HepG2 (cell line): Measurements from ENCODE around the gene NXN. TPM values are rescaled to one million over a fixed set of nuclear protein-coding genes. Genes with fewer than 3 reads are reported as not detected.

ENCODE experiments used
- ATAC-seq: fragments of 200-7000 bp; cut with Tn5 transposase; 3 replicates; pipeline ENCODE4 v1.9.1; 2020; ENCODE audit warnings: mild to moderate bottlenecking, moderate library complexity
- BruUV-seq: library from RNA; stranded (reverse); fragments of 400-500 nt; replicated peaks from 2 replicates; lab custom pipeline; 2021; lab: Mats Ljungman, UMichigan
- CTCF ChIA-PET: fragments of 300-600 bp; formaldehyde crosslinking; extraction: SDS; loops from one replicate; lab custom pipeline; 2021; ENCODE audit warnings: low total read pairs, inconsistent platforms, low intra/inter-chr PET ratio; lab: Yijun Ruan, JAX
- POLR2A ChIA-PET: fragments of 350-600 bp; sonication (Branson Sonifier 250); formaldehyde crosslinking; loops from one replicate; lab custom pipeline; 2020; ENCODE audit warnings: antibody characterized with exemption, inconsistent platforms; lab: Yijun Ruan, JAX
- DNase-seq: peaks from one replicate; pipeline ENCODE4 v3.0.0-alpha.2; 2015; ENCODE audit warnings: low spot score
- FAIRE-seq: peaks from 3 replicates; lab custom pipeline; 2011; peaks lifted over from hg19 to GRCh38; lab: Jason Lieb, UNC
- H2AFZ ChIP-seq: one replicate; pipeline ENCODE4 v1.6.1; 2011; ENCODE audit warnings: low read length, inconsistent platforms
- H3K27ac ChIP-seq: fragments of 300-600 bp; 3 replicates; pipeline ENCODE4 v1.8.0; 2011; ENCODE audit warnings: mixed run types, mild to moderate bottlenecking, mixed read lengths, low read length, inconsistent platforms; ENCODE audit not compliant: insufficient read depth; ENCODE audit errors: extremely low read length
- H3K27me3 ChIP-seq, 2 experiments: fragments of 200-600 bp in 1 of 2; 2 replicates in 1 of 2; 3 replicates in 1 of 2; pipeline versions ENCODE4 v1.6.0 to v1.8.0; 2011; ENCODE audit warnings: low read length in 2 of 2, mild to moderate bottlenecking in 2 of 2, moderate library complexity in 2 of 2, inconsistent platforms in 1 of 2; ENCODE audit not compliant: insufficient read depth in 2 of 2, control insufficient read depth in 1 of 2
- H3K36me3 ChIP-seq, 2 experiments: fragments of 200-600 bp in 1 of 2; replicated peaks in 1 of 2; 2 replicates in 1 of 2; 3 replicates in 1 of 2; pipeline versions ENCODE4 v1.5.1 to v1.8.0; 2011; ENCODE audit warnings: low read length in 2 of 2, inconsistent platforms in 1 of 2; ENCODE audit not compliant: insufficient read depth in 2 of 2, control insufficient read depth in 1 of 2
- H3K4me1 ChIP-seq: 2 replicates; pipeline ENCODE4 v1.5.1; 2012; ENCODE audit warnings: low read length, inconsistent platforms; ENCODE audit not compliant: insufficient read depth
- H3K4me2 ChIP-seq: 2 replicates; pipeline ENCODE4 v1.6.0; 2011; ENCODE audit warnings: low read depth, low read length, inconsistent platforms
- H3K4me3 ChIP-seq, 3 experiments: fragments of 200-600 bp in 1 of 3; sonication (generic), shearing (Covaris generic) in 1 of 3; replicated peaks in 1 of 3; 2 replicates each; pipeline ENCODE4 v1.5.1; 2011 to 2016; ENCODE audit warnings: low read length in 3 of 3, inconsistent platforms in 2 of 3, low read depth in 2 of 3, mild to moderate bottlenecking in 2 of 3, control low read depth in 1 of 3, mixed read lengths in 1 of 3; ENCODE audit not compliant: insufficient read depth in 1 of 3
- H3K79me2 ChIP-seq: one replicate; pipeline ENCODE4 v1.6.1; 2011; ENCODE audit warnings: low read length, inconsistent platforms; ENCODE audit not compliant: insufficient read depth
- H3K9ac ChIP-seq: 2 replicates; pipeline ENCODE4 v1.6.0; 2011; ENCODE audit warnings: mild to moderate bottlenecking, low read depth, low read length, inconsistent platforms; ENCODE audit not compliant: insufficient read depth
- H3K9me3 ChIP-seq: 2 replicates; pipeline ENCODE4 v1.5.1; 2012; ENCODE audit warnings: mild to moderate bottlenecking, low read length
- H4K20me1 ChIP-seq: 2 replicates; pipeline ENCODE4 v1.6.0; 2011; ENCODE audit warnings: inconsistent platforms, mild to moderate bottlenecking, low read length, moderate library complexity; ENCODE audit not compliant: insufficient read depth
- CENPT ChIP-seq: sonication (generic); formaldehyde crosslinking; IDR thresholded peaks from 2 replicates; pipeline ENCODE4 v1.8.0; 2022; ENCODE audit warnings: low read depth, mild to moderate bottlenecking, moderate library complexity, missing genetic modification reagents
- HDAC6 ChIP-seq: fragments of 200-600 bp; sonication (generic); IDR thresholded peaks from 2 replicates; pipeline ENCODE4 v1.7.0; 2017; ENCODE audit warnings: mild to moderate bottlenecking, antibody characterized with exemption, low read length, low read depth
- IRF2 ChIP-seq: IDR thresholded peaks from 2 replicates; pipeline ENCODE4 v1.6.1; 2018; ENCODE audit warnings: missing genetic modification reagents, missing compliant biosample characterization
- ISX ChIP-seq: sonication (generic); formaldehyde crosslinking; conservative IDR thresholded peaks from 2 replicates; pipeline ENCODE4 v1.5.0; 2020; ENCODE audit warnings: missing genetic modification reagents
- JUN ChIP-seq: sonication (generic); formaldehyde crosslinking; IDR thresholded peaks from 2 replicates; pipeline ENCODE4 v1.4.0; 2020; ENCODE audit warnings: mild to moderate bottlenecking, missing genetic modification reagents
- RFX5 ChIP-seq: IDR thresholded peaks from 2 replicates; pipeline ENCODE4 v1.6.1; 2011; ENCODE audit warnings: low read depth, low read length, improper control_type of control experiment
- SNAPC5 ChIP-seq: sonication (generic); formaldehyde crosslinking; IDR thresholded peaks from 2 replicates; pipeline ENCODE4 v1.8.1; 2023; ENCODE audit warnings: mild to moderate bottlenecking, missing genetic modification reagents, borderline replicate concordance
- SPEN ChIP-seq: sonication (generic); formaldehyde crosslinking; IDR thresholded peaks from 2 replicates; pipeline ENCODE4 v1.5.1; 2020; ENCODE audit warnings: low read depth, mild to moderate bottlenecking, missing genetic modification reagents
- TBX2 ChIP-seq: sonication (generic); formaldehyde crosslinking; IDR thresholded peaks from 2 replicates; pipeline ENCODE4 v1.5.0; 2020; ENCODE audit warnings: missing genetic modification reagents, mild to moderate bottlenecking, borderline replicate concordance
- ZNF251 ChIP-seq: sonication (generic); formaldehyde crosslinking; IDR thresholded peaks from 2 replicates; pipeline ENCODE4 v1.9.0; 2021; ENCODE audit warnings: mild to moderate bottlenecking, missing genetic modification reagents
- ZNF782 ChIP-seq: sonication (generic); formaldehyde crosslinking; IDR thresholded peaks from 2 replicates; pipeline ENCODE4 v1.4.0; 2020; ENCODE audit warnings: missing genetic modification reagents, mild to moderate bottlenecking, borderline replicate concordance
- WGBS: methylation state at CpG from one replicate; pipeline ENCODE4 v1.1.6; 2017; ENCODE audit warnings: low lambda C conversion rate; 5-methylcytosine and 5-hydroxymethylcytosine counted together
- in situ Hi-C: cut with HindIII; loops from 2 replicates; pipeline ENCODE4 v1.10.0; 2017; ENCODE audit warnings: low pct_unique_long_range_greater_than_20kb; ENCODE audit not compliant: extremely low pct_ligation_motif_present
- intact Hi-C: fragments of 100-400 bp; cut with micrococcal nuclease; formaldehyde crosslinking; loops from one replicate; pipeline ENCODE4 v1.10.0; 2022; ENCODE audit not compliant: unreplicated experiment
- polyA plus RNA-seq, 8 experiments: library from polyadenylated mRNA; depleted of rRNA in 3 of 8; stranded (reverse) in 7 of 8; unstranded in 1 of 8; fragments of >200 nt; fragmentation: Illumina TruSeq in 4 of 8; extraction: Trizol in 4 of 8; gene quantifications; 2 replicates each; pipeline versions ENCODE4 v1.2.1 to v1.2.3, GENCODE V29; 2011 to 2016; ENCODE audit warnings: low read depth in 4 of 8, missing spikeins in 1 of 8, mixed read lengths in 1 of 8; ENCODE audit not compliant: insufficient read depth in 1 of 8
- total RNA-seq, 5 experiments: library from RNA; depleted of rRNA; stranded (reverse); fragments of >200 nt; fragmentation: Illumina TruSeq; extraction: Trizol; gene quantifications; 2 replicates each; pipeline ENCODE4 v1.2.3, GENCODE V29; 2016; ENCODE audit warnings: low read depth in 1 of 5

Gene NXN
- total and polyA plus RNA-seq, 2 of the 13 experiments (the other 11 are each of a cell fraction or from before 2014, with no cell fraction given) = 22.2 to 24.3 TPM

GRCh38 chr17:819251-819650 is 160.3 kb downstream of the NXN start:
- H3K79me2 ChIP-seq = no peaks in the 10 kb centered on the region
- no peaks in the 10 kb centered on the region for H3K27me3 ChIP-seq
- H3K27ac ChIP-seq = no peak overlapping the region
- intact Hi-C loops (no loop called here), in situ Hi-C loops (no loop called here)
- H3K36me3 ChIP-seq = peaks cover 16 to 42% of the 10 kb centered on the region in 2 experiments; a peak in 4 of 5 replicates
- H3K4me1 ChIP-seq = no peaks in the 10 kb centered on the region
- no peak overlapping the region for H3K4me2 ChIP-seq
- WGBS = 98% methylated on average over 10 of the region's 19 CpGs
- TF ChIP-seq IRF2 (CRISPR knock-in tag) (no peak), SNAPC5 (CRISPR knock-in tag) (no peak), ZNF251 (no peak)
- H3K9me3 ChIP-seq = no peaks in the 10 kb centered on the region
- FAIRE-seq (no peak), DNase-seq (no peak), ATAC-seq (no peak)
- BruUV-seq = no TSS peak
- no peaks in the 10 kb centered on the region for H4K20me1 ChIP-seq
- no peak overlapping the region for H3K9ac ChIP-seq
- POLR2A ChIA-PET = no interaction called here
- CTCF ChIA-PET = no interaction called here
- H3K4me3 ChIP-seq = no peak overlapping the region
- no peak overlapping the region for H2AFZ ChIP-seq

- ATAC-seq (no peak), FAIRE-seq (no peak), DNase-seq (no peak)
- no peak overlapping the region for H3K27ac ChIP-seq
- H2AFZ ChIP-seq = no peak overlapping the region
- CTCF ChIA-PET = no interaction called here
- intact Hi-C loops = no loop called here
- peaks cover 11% of the 10 kb centered on the region for H3K4me1 ChIP-seq
- H3K27me3 ChIP-seq = no peaks in the 10 kb centered on the region
- no peaks in the 10 kb centered on the region for H3K9me3 ChIP-seq
- H3K4me3 ChIP-seq = no peak overlapping the region
- POLR2A ChIA-PET = no interaction called here
- no TSS peak for BruUV-seq
- no peak overlapping the region for H3K9ac ChIP-seq
- no peak overlapping the region for H3K4me2 ChIP-seq
- in situ Hi-C loops = no loop called here
- WGBS = 94% methylated on average over 15 of the region's 20 CpGs
- H3K79me2 ChIP-seq = no peaks in the 10 kb centered on the region
- no peaks in the 10 kb centered on the region for H4K20me1 ChIP-seq
- peaks cover 18 to 21% of the 10 kb centered on the region in 2 experiments; a peak in 4 of 5 replicates for H3K36me3 ChIP-seq
- no peak for TF ChIP-seq TBX2 (CRISPR knock-in tag)
- TF ChIP-seq HDAC6 = no peak
- TF ChIP-seq JUN (CRISPR knock-in tag) = no peak
- no peak for TF ChIP-seq SPEN (CRISPR knock-in tag)
- TF ChIP-seq RFX5 = no peak
- no peak for TF ChIP-seq ZNF782 (CRISPR knock-in tag)
- TF ChIP-seq ISX (CRISPR knock-in tag) = no peak
- no peak for TF ChIP-seq CENPT (CRISPR knock-in tag)
Measured at GRCh38 chr17:814371-814770, 165.2 kb downstream of the NXN start.
